OCI-LY7 (cell line): ENCODE data around the gene OR1B1. TPM values are rescaled to one million over a fixed set of nuclear protein-coding genes. Genes with fewer than 3 reads are reported as not detected.

ENCODE experiments used
- BruUV-seq: library from RNA; stranded (reverse); fragments of 400-500 nt; replicated peaks from 2 replicates; lab custom pipeline; 2021; lab: Mats Ljungman, UMichigan
- CTCF ChIA-PET: fragments of 300-600 bp; sonication (Branson Sonifier 250); formaldehyde crosslinking; loops from one replicate; lab custom pipeline; 2022; ENCODE audit warnings: antibody characterized with exemption; ENCODE audit not compliant: unreplicated experiment; lab: Charles Lee
- POLR2A ChIA-PET: fragments of 300-600 bp; sonication (Branson Sonifier 250); formaldehyde crosslinking; loops from one replicate; lab custom pipeline; 2022; ENCODE audit warnings: antibody characterized with exemption; lab: Charles Lee
- DNase-seq: peaks from one replicate; pipeline ENCODE4 v3.0.0-alpha.2; 2015; ENCODE audit warnings: low spot score
- H2AFZ ChIP-seq: fragments of 200-600 bp; sonication (generic), shearing (Covaris generic); 2 replicates; pipeline ENCODE4 v1.6.1; 2014; ENCODE audit warnings: mild to moderate bottlenecking, antibody characterized with exemption, low read length, moderate library complexity
- H3K27ac ChIP-seq: fragments of 200-600 bp; sonication (generic); 2 replicates; pipeline ENCODE4 v1.5.1; 2014; ENCODE audit warnings: mixed run types, low read depth, mild to moderate bottlenecking, moderate library complexity, low read length, inconsistent platforms; ENCODE audit not compliant: poor library complexity, severe bottlenecking
- H3K36me3 ChIP-seq: fragments of 200-600 bp; sonication (generic); 2 replicates; pipeline ENCODE4 v1.6.1; 2014; ENCODE audit warnings: mild to moderate bottlenecking, antibody characterized with exemption, low read length, moderate library complexity, mixed read lengths; ENCODE audit not compliant: insufficient read depth
- H3K4me1 ChIP-seq: fragments of 200-600 bp; sonication (generic); 2 replicates; pipeline ENCODE4 v1.5.1; 2014; ENCODE audit warnings: mild to moderate bottlenecking, low read length; ENCODE audit not compliant: insufficient read depth, poor library complexity, severe bottlenecking
- H3K4me2 ChIP-seq: fragments of 200-600 bp; sonication (generic); 2 replicates; pipeline ENCODE4 v1.6.1; 2014; ENCODE audit warnings: mild to moderate bottlenecking, low read length
- H3K4me3 ChIP-seq: fragments of 200-600 bp; sonication (generic); 2 replicates; pipeline ENCODE4 v1.5.1; 2014; ENCODE audit warnings: mild to moderate bottlenecking, low read depth, low read length; ENCODE audit not compliant: poor library complexity, severe bottlenecking
- H3K79me2 ChIP-seq: fragments of 200-600 bp; sonication (generic); 2 replicates; pipeline ENCODE4 v1.6.1; 2016; ENCODE audit warnings: low read depth, mild to moderate bottlenecking, low read length, moderate library complexity, mixed read lengths; ENCODE audit not compliant: insufficient read depth
- H3K9me2 ChIP-seq: fragments of 200-600 bp; sonication (generic); 2 replicates; pipeline ENCODE4 v1.6.1; 2016; ENCODE audit warnings: mild to moderate bottlenecking, low read length, mixed read lengths; ENCODE audit not compliant: insufficient read depth
- H3K9me3 ChIP-seq: fragments of 200-600 bp; sonication (generic); 2 replicates; pipeline ENCODE4 v1.6.1; 2014; ENCODE audit warnings: mild to moderate bottlenecking, mixed run types, low read length, mixed read lengths
- H4K20me1 ChIP-seq: fragments of 200-600 bp; sonication (generic); 2 replicates; pipeline ENCODE4 v1.6.1; 2014; ENCODE audit warnings: mild to moderate bottlenecking, antibody characterized with exemption, low read length, moderate library complexity, mixed read lengths; ENCODE audit not compliant: insufficient read depth
- CTCF ChIP-seq: fragments of 200-600 bp; sonication (generic); conservative IDR thresholded peaks from 2 replicates; pipeline ENCODE4 v1.5.1; 2014; ENCODE audit warnings: mild to moderate bottlenecking, antibody characterized with exemption, low read length, moderate library complexity, mixed read lengths
- EZH2phosphoT487 ChIP-seq: fragments of 200-600 bp; sonication (generic); IDR thresholded peaks from 2 replicates; pipeline ENCODE4 v1.6.1; 2018; ENCODE audit warnings: low read depth, borderline replicate concordance, mild to moderate bottlenecking, mixed run types, antibody characterized with exemption, low read length, moderate library complexity, mixed read lengths
- intact Hi-C: fragments of 100-400 bp; cut with micrococcal nuclease; formaldehyde crosslinking; loops from one replicate; pipeline ENCODE4 v1.10.0; 2022; ENCODE audit not compliant: unreplicated experiment
- total RNA-seq, 2 experiments: library from RNA; depleted of rRNA in 1 of 2; stranded (reverse); fragments of >200 nt in 1 of 2; shearing (Covaris generic) in 1 of 2; gene quantifications; 2 replicates each; pipeline ENCODE4 v1.2.3, GENCODE V29; 2014 to 2022

OR1B1 gene
- total RNA-seq, 2 experiments from 2014 or later, result not detected

- DNase-seq, result no peak
- Histone ChIP-seq H2AFZ (no peak overlapping the region), H3K4me3 (no peak overlapping the region), H4K20me1 (no peaks in the 10 kb centered on the region), H3K36me3 (no peaks in the 10 kb centered on the region), H3K9me2 (no peaks in the 10 kb centered on the region), H3K79me2 (no peaks in the 10 kb centered on the region), H3K9me3 (no peaks in the 10 kb centered on the region), H3K4me1 (no peaks in the 10 kb centered on the region), H3K4me2 (no peak overlapping the region), H3K27ac (no peak overlapping the region)
- TF ChIP-seq EZH2phosphoT487 (no peak), CTCF (no peak)
- intact Hi-C loops, result no loop called here
- CTCF ChIA-PET, result no interaction called here
- no TSS peak for BruUV-seq
- POLR2A ChIA-PET, result interaction anchor here (0.6 kb wide), 1 partner anchor 334 kb away, joined by 3 read pairs; no protein-coding TSS in a partner anchor
Measured at GRCh38 chr9:122672481-122672880, 15.1 kb upstream of the OR1B1 start.

GRCh38 chr9:122661416-122661815 is 4.0 kb upstream of the OR1B1 start, which contains the start of gene OR1L1:
TSS of gene OR1L1 (plus strand) at chr9:122661716. CDS start at chr9:122661716, 0 bp downstream.
- H2AFZ ChIP-seq, result no peak within 1 kb of the TSS
- H3K9me2 ChIP-seq, result no peaks in the 10 kb centered on the region
- CTCF ChIA-PET, result no interaction called here
- H3K4me2 ChIP-seq, result no peak within 1 kb of the TSS
- no TSS peak for BruUV-seq
- H3K4me3 ChIP-seq, result no peak within 1 kb of the TSS
- TF ChIP-seq EZH2phosphoT487 (no peak), CTCF (no peak)
- POLR2A ChIA-PET, result no interaction called here
- no peaks in the 10 kb centered on the region for H3K9me3 ChIP-seq
- DNase-seq, result no peak
- no peaks in the 10 kb centered on the region for H4K20me1 ChIP-seq
- no peaks in the 10 kb centered on the region for H3K36me3 ChIP-seq
- no peak within 1 kb of the TSS for H3K27ac ChIP-seq
- no peaks in the 10 kb centered on the region for H3K79me2 ChIP-seq
- H3K4me1 ChIP-seq, result no peaks in the 10 kb centered on the region
- intact Hi-C loops, result no loop called here

GRCh38 chr9:122656378-122656777 is 1.0 kb downstream of the OR1B1 start:
- Histone ChIP-seq H4K20me1 (no peaks in the 10 kb centered on the region), H3K79me2 (no peaks in the 10 kb centered on the region), H3K27ac (no peak overlapping the region), H3K4me3 (no peak overlapping the region), H3K4me2 (no peak overlapping the region), H3K4me1 (no peaks in the 10 kb centered on the region), H3K9me3 (no peaks in the 10 kb centered on the region), H2AFZ (no peak overlapping the region), H3K36me3 (no peaks in the 10 kb centered on the region), H3K9me2 (no peaks in the 10 kb centered on the region)
- intact Hi-C loops, result no loop called here
- DNase-seq, result no peak
- no TSS peak for BruUV-seq
- ChIA-PET CTCF (no interaction called here), POLR2A (no interaction called here)
- no peak for TF ChIP-seq EZH2phosphoT487
- TF ChIP-seq CTCF, result no peak
